SK-N-SH (cell line): ENCODE results near the gene MAP7. TPM values are rescaled to one million over a fixed set of nuclear protein-coding genes. Genes with fewer than 3 reads are reported as not detected.

ENCODE experiments used
- CTCF ChIA-PET: fragments of 300-600, 350-600 bp; formaldehyde crosslinking; extraction: SDS; loops from one replicate; lab custom pipeline; 2021; lab: Yijun Ruan, JAX
- POLR2A ChIA-PET: fragments of 350-600 bp; sonication (Branson Sonifier 250); formaldehyde crosslinking; extraction: SDS; loops from one replicate; lab custom pipeline; 2020; ENCODE audit warnings: antibody characterized with exemption, inconsistent platforms; lab: Yijun Ruan, JAX
- DNase-seq: peaks from one replicate; pipeline ENCODE4 v3.0.0; 2012
- H2AFZ ChIP-seq: fragments of 200-600 bp; sonication (generic); 2 replicates; pipeline ENCODE4 v1.8.1; 2016; ENCODE audit warnings: antibody characterized with exemption, mild to moderate bottlenecking, low read depth
- H3F3A ChIP-seq: fragments of 200-600 bp; sonication (generic); replicated peaks from 2 replicates; pipeline ENCODE3; 2016; ENCODE audit warnings: antibody characterized with exemption, mild to moderate bottlenecking; ENCODE audit not compliant: insufficient read depth
- H3K27ac ChIP-seq, 2 experiments: fragments of 200-500 bp in 1 of 2; fragments of 200-600 bp in 1 of 2; sonication (Bioruptor generic) in 1 of 2; sonication (generic), shearing (Covaris generic) in 1 of 2; 2 replicates each; pipeline versions ENCODE4 v1.5.1 to v1.6.1; 2014 to 2016; ENCODE audit warnings: low read depth in 2 of 2, inconsistent platforms in 1 of 2, low read length in 1 of 2, mild to moderate bottlenecking in 1 of 2, mixed read lengths in 1 of 2
- H3K27me3 ChIP-seq: fragments of 200-600 bp; sonication (generic), shearing (Covaris generic); 2 replicates; pipeline ENCODE4 v1.6.1; 2016; ENCODE audit warnings: mixed run types; ENCODE audit not compliant: insufficient read depth
- H3K36me3 ChIP-seq, 2 experiments: fragments of 200-500 bp in 1 of 2; fragments of 200-600 bp in 1 of 2; sonication (Bioruptor generic) in 1 of 2; sonication (generic) in 1 of 2; replicated peaks in 1 of 2; 2 replicates each; pipeline versions ENCODE3 to v1.5.1; 2014 to 2016; ENCODE audit warnings: low read length in 1 of 2, mild to moderate bottlenecking in 1 of 2; ENCODE audit not compliant: insufficient read depth in 2 of 2, control insufficient read depth in 1 of 2
- H3K4me1 ChIP-seq, 2 experiments: fragments of 200-500 bp in 1 of 2; fragments of 200-600 bp in 1 of 2; sonication (Bioruptor generic) in 1 of 2; sonication (generic), shearing (Covaris generic) in 1 of 2; 2 replicates each; pipeline versions ENCODE4 v1.5.1 to v1.6.1; 2014 to 2016; ENCODE audit warnings: low read depth in 1 of 2, low read length in 1 of 2, mixed run types in 1 of 2; ENCODE audit not compliant: insufficient read depth in 2 of 2, control insufficient read depth in 1 of 2
- H3K4me2 ChIP-seq: fragments of 200-600 bp; sonication (generic), shearing (Covaris generic); 2 replicates; pipeline ENCODE4 v1.6.1; 2017; ENCODE audit warnings: mixed run types
- H3K4me3 ChIP-seq, 2 experiments: fragments of 200-500 bp in 1 of 2; fragments of 200-600 bp in 1 of 2; sonication (Bioruptor generic) in 1 of 2; sonication (generic), shearing (Covaris generic) in 1 of 2; 2 replicates each; pipeline versions ENCODE4 v1.5.1 to v1.8.1; 2014 to 2016; ENCODE audit warnings: low read depth in 2 of 2, inconsistent platforms in 1 of 2, low read length in 1 of 2, mild to moderate bottlenecking in 1 of 2, mixed read lengths in 1 of 2, moderate library complexity in 1 of 2
- H3K79me2 ChIP-seq: fragments of 200-600 bp; sonication (generic); 2 replicates; pipeline ENCODE4 v1.8.1; 2017; ENCODE audit warnings: mild to moderate bottlenecking; ENCODE audit not compliant: insufficient read depth
- H3K9ac ChIP-seq: fragments of 200-600 bp; sonication (generic); 2 replicates; pipeline ENCODE4 v1.6.1; 2017; ENCODE audit warnings: mixed run types
- H3K9me2 ChIP-seq: fragments of 200-600 bp; sonication (generic); 2 replicates; pipeline ENCODE4 v1.6.1; 2017; ENCODE audit warnings: mixed run types
- H3K9me3 ChIP-seq: fragments of 200-600 bp; sonication (generic); 2 replicates; pipeline ENCODE4 v1.6.1; 2017; ENCODE audit warnings: mixed run types, mild to moderate bottlenecking, moderate library complexity
- H4K20me1 ChIP-seq: fragments of 200-600 bp; sonication (generic); 2 replicates; pipeline ENCODE4 v1.6.1; 2017; ENCODE audit warnings: mild to moderate bottlenecking, mixed run types; ENCODE audit not compliant: insufficient read depth
- CHD2 ChIP-seq: fragments of 150-350 bp; IDR thresholded peaks from 2 replicates; pipeline ENCODE4 v1.6.1; 2018; ENCODE audit warnings: low read length; ENCODE audit not compliant: partially characterized antibody
- EZH2phosphoT487 ChIP-seq: fragments of 200-600 bp; sonication (generic); IDR thresholded peaks from 2 replicates; pipeline ENCODE4 v1.6.1; 2017; ENCODE audit warnings: low read depth, mixed run types, mild to moderate bottlenecking, antibody characterized with exemption, moderate library complexity, borderline replicate concordance
- FOXJ3 ChIP-seq: sonication (generic); formaldehyde crosslinking; IDR thresholded peaks from 2 replicates; pipeline ENCODE4 v1.5.1; 2020; ENCODE audit warnings: mild to moderate bottlenecking, missing genetic modification reagents
- FOXM1 ChIP-seq: IDR thresholded peaks from 2 replicates; pipeline ENCODE4 v1.4.0; 2012; ENCODE audit warnings: low read depth, mild to moderate bottlenecking
- MEF2A ChIP-seq: IDR thresholded peaks from 2 replicates; pipeline ENCODE4 v1.4.0; 2012; ENCODE audit warnings: low read depth, borderline replicate concordance
- MXI1 ChIP-seq: IDR thresholded peaks from 2 replicates; pipeline ENCODE4 v1.6.1; 2012; ENCODE audit warnings: mild to moderate bottlenecking, low read depth, low read length, improper control_type of control experiment
- RCOR1 ChIP-seq: fragments of 150-350 bp; IDR thresholded peaks from 2 replicates; pipeline ENCODE4 v1.6.1; 2017; ENCODE audit warnings: antibody characterized with exemption, low read length
- RXRA ChIP-seq: IDR thresholded peaks from 2 replicates; pipeline ENCODE4 v1.4.0; 2012; ENCODE audit warnings: low read depth, mild to moderate bottlenecking, borderline replicate concordance
- TCF12 ChIP-seq: IDR thresholded peaks from 2 replicates; pipeline ENCODE4 v1.4.0; 2012
- YY1 ChIP-seq: IDR thresholded peaks from 2 replicates; pipeline ENCODE4 v1.4.0; 2012; ENCODE audit warnings: low read depth, mild to moderate bottlenecking
- WGBS: methylation state at CpG from one replicate; pipeline ENCODE4 v1.1.6; 2017; ENCODE audit warnings: low lambda C conversion rate; 5-methylcytosine and 5-hydroxymethylcytosine counted together
- polyA plus RNA-seq, 3 experiments: library from polyadenylated mRNA; depleted of rRNA; stranded (reverse); fragments of >200 nt; gene quantifications; 2 replicates each; pipeline ENCODE4 v1.2.3, GENCODE V29; 2012
- TF ChIP-seq, protein P1 (sequence below): IDR thresholded peaks from 2 replicates; pipeline ENCODE4 v1.4.0; 2012; ENCODE audit warnings: low read depth
- TF ChIP-seq, protein P2 (sequence below): IDR thresholded peaks from 2 replicates; pipeline ENCODE4 v1.6.1; 2012; ENCODE audit warnings: mild to moderate bottlenecking, low read depth, low read length, moderate library complexity
- TF ChIP-seq, protein P3 (sequence below): IDR thresholded peaks from 2 replicates; pipeline ENCODE4 v1.4.0; 2012; ENCODE audit warnings: low read depth, borderline replicate concordance

Gene MAP7
- polyA plus RNA-seq, 1 of the 3 experiments (the other 2 are of a cell fraction): 0.76 TPM

DNA sequence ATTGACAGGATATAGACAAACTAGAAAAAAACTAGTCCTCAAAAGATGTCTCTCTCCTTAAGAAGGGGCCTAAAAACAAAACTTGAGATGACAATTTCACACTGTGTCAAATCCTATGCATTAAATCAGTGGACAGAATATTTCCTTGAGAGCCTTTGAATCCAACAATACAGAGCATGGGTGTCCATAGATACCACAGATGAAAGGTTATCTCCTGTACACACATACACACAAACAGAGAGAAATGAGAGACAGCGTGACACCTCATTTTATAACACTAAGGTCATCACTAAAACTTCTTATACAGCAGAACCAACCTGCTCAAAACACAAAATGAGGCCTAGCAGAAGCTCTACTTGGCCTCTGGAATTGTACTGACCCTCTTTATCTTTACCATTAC lies 55.5 kb downstream of the MAP7 start:
- H4K20me1 ChIP-seq: no peaks in the 10 kb centered on the region
- POLR2A ChIA-PET: no interaction called here
- no peaks in the 10 kb centered on the region for H3K9me3 ChIP-seq
- 90% methylated on average over 1 of the region's 1 CpG for WGBS
- H3F3A ChIP-seq: no peaks in the 10 kb centered on the region
- no peak overlapping the region for H2AFZ ChIP-seq
- H3K27ac ChIP-seq: peak overlapping the region in 1 of 2 experiments; percentile 99; a peak in 2 of 4 replicates
- no peak overlapping the region for H3K9ac ChIP-seq
- CTCF ChIA-PET: interaction anchor here (0.7 to 3.0 kb wide), 2 partner anchors 54 to 56 kb away, joined by 3 to 10 read pairs; partner anchors contain the start of gene MAP7
- H3K4me1 ChIP-seq: peaks cover 0 to 20% of the 10 kb centered on the region in 2 experiments; a peak in 2 of 4 replicates
- H3K4me2 ChIP-seq: no peak overlapping the region
- H3K4me3 ChIP-seq: no peak overlapping the region
- DNase-seq: no peak
- TF ChIP-seq CHD2 (no peak), TCF12 (no peak), RCOR1 (no peak), YY1 (no peak), FOXM1 (no peak), FOXJ3 (CRISPR knock-in tag) (no peak), EZH2phosphoT487 (no peak), MXI1 (no peak), MEF2A (no peak), RXRA (no peak)
- TF ChIP-seq, protein P1, sequence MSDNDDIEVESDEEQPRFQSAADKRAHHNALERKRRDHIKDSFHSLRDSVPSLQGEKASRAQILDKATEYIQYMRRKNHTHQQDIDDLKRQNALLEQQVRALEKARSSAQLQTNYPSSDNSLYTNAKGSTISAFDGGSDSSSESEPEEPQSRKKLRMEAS: no peak
- TF ChIP-seq, protein P2, sequence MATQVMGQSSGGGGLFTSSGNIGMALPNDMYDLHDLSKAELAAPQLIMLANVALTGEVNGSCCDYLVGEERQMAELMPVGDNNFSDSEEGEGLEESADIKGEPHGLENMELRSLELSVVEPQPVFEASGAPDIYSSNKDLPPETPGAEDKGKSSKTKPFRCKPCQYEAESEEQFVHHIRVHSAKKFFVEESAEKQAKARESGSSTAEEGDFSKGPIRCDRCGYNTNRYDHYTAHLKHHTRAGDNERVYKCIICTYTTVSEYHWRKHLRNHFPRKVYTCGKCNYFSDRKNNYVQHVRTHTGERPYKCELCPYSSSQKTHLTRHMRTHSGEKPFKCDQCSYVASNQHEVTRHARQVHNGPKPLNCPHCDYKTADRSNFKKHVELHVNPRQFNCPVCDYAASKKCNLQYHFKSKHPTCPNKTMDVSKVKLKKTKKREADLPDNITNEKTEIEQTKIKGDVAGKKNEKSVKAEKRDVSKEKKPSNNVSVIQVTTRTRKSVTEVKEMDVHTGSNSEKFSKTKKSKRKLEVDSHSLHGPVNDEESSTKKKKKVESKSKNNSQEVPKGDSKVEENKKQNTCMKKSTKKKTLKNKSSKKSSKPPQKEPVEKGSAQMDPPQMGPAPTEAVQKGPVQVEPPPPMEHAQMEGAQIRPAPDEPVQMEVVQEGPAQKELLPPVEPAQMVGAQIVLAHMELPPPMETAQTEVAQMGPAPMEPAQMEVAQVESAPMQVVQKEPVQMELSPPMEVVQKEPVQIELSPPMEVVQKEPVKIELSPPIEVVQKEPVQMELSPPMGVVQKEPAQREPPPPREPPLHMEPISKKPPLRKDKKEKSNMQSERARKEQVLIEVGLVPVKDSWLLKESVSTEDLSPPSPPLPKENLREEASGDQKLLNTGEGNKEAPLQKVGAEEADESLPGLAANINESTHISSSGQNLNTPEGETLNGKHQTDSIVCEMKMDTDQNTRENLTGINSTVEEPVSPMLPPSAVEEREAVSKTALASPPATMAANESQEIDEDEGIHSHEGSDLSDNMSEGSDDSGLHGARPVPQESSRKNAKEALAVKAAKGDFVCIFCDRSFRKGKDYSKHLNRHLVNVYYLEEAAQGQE: no peak
- TF ChIP-seq, protein P3, sequence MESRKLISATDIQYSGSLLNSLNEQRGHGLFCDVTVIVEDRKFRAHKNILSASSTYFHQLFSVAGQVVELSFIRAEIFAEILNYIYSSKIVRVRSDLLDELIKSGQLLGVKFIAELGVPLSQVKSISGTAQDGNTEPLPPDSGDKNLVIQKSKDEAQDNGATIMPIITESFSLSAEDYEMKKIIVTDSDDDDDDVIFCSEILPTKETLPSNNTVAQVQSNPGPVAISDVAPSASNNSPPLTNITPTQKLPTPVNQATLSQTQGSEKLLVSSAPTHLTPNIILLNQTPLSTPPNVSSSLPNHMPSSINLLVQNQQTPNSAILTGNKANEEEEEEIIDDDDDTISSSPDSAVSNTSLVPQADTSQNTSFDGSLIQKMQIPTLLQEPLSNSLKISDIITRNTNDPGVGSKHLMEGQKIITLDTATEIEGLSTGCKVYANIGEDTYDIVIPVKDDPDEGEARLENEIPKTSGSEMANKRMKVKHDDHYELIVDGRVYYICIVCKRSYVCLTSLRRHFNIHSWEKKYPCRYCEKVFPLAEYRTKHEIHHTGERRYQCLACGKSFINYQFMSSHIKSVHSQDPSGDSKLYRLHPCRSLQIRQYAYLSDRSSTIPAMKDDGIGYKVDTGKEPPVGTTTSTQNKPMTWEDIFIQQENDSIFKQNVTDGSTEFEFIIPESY: no peak
- H3K9me2 ChIP-seq: no peaks in the 10 kb centered on the region
- H3K36me3 ChIP-seq: no peaks in the 10 kb centered on the region
- no peaks in the 10 kb centered on the region for H3K27me3 ChIP-seq
- H3K79me2 ChIP-seq: no peaks in the 10 kb centered on the region
